T-helper 17 cell (primary cell): ENCODE data around the gene POLRMT. TPM values are rescaled to one million over a fixed set of nuclear protein-coding genes. Genes with fewer than 3 reads are reported as not detected.
"Not testable (repeated sequence)": the region's sequence is repeated elsewhere in the genome, so short reads cannot be mapped to it uniquely, and the experiment has no call there.

Experiments
- ATAC-seq: fragments of 150-1000 bp; cut with Tn5 transposase; 2 replicates; pipeline ENCODE4 v1.10.0; 2021; ENCODE audit warnings: mild to moderate bottlenecking, moderate library complexity
- DNase-seq, 3 donors: peaks; one replicate each; pipeline versions ENCODE4 v3.0.0 to v3.0.0-alpha.2; 2020 to 2021
- H3K9me3 ChIP-seq: one replicate; pipeline ENCODE4 v1.7.0; 2013; ENCODE audit warnings: low read length, mild to moderate bottlenecking; ENCODE audit not compliant: control insufficient read depth, poor library complexity, severe bottlenecking
- H3K27ac Mint-ChIP-seq: one replicate; pipeline ENCODE4 v1.8.0; 2022; ENCODE audit warnings: mild to moderate bottlenecking, moderate library complexity, mixed read lengths
- H3K27me3 Mint-ChIP-seq: one replicate; pipeline ENCODE4 v1.8.0; 2022; ENCODE audit warnings: mixed read lengths
- H3K36me3 Mint-ChIP-seq: one replicate; pipeline ENCODE4 v1.8.0; 2022; ENCODE audit warnings: low read depth, mixed read lengths
- H3K4me1 Mint-ChIP-seq: one replicate; pipeline ENCODE4 v1.8.0; 2022; ENCODE audit warnings: mild to moderate bottlenecking, mixed read lengths
- H3K4me3 Mint-ChIP-seq: one replicate; pipeline ENCODE4 v1.8.0; 2022; ENCODE audit warnings: mild to moderate bottlenecking, moderate library complexity, mixed read lengths
- total RNA-seq, 4 donors: library from RNA in 2 of 4; stranded (reverse) in 2 of 4; gene quantifications; one replicate each; pipeline ENCODE4 v1.2.3 and lab custom pipeline; 2022 to 2026

POLRMT gene
- total RNA-seq, 2 donors from 2014 or later: 61.3 to 64.7 TPM

DNA sequence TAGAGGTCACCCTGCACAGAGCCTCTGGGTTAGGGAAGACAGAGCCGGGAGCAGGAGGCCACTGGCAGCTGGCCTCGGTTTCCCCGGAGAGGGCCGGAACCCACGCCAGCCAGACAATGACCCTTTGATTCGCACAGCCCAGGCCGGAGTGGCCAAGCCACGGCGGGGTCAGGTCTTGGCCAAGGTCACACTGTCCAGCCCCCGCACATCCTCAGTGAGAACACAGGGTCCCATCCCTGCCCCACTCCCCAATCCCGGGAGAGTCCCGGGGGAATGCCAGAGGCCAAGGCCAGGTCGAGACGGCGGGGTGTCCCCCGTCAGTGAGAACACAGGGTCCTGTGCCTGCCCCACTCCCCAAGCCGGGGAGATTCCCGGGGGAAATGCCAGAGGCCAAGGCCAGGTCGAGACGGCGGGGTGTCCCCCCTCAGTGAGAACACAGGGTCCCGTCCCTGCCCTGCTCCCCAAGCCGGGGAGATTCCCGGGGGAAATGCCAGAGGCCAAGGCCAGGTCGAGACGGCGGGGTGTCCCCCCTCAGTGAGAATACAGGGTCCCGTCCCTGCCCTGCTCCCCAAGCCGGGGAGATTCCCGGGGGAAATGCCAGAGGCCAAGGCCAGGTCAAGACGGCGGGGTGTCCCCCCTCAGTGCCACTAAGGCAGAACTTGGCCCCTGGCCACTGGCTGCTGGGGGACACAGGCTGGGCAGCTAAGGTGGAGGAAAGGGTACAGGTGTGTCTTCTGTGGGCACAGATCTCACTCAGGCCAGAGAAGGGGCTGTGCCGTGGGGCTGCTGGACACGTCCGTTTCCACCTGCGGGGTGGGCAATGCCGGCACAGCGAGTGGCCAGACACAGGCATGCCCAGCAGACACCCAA, 41.2 kb upstream of the POLRMT start:
- no peaks in the 10 kb centered on the region for H3K9me3 ChIP-seq
- ATAC-seq (no peak), DNase-seq (no peak)
- Mint-ChIP-seq H3K4me3 (no peak overlapping the region), H3K4me1 (peaks cover 4% of the 10 kb centered on the region), H3K27ac (no peak overlapping the region), H3K36me3 (no peaks in the 10 kb centered on the region), H3K27me3 (peaks cover 17% of the 10 kb centered on the region)

DNA sequence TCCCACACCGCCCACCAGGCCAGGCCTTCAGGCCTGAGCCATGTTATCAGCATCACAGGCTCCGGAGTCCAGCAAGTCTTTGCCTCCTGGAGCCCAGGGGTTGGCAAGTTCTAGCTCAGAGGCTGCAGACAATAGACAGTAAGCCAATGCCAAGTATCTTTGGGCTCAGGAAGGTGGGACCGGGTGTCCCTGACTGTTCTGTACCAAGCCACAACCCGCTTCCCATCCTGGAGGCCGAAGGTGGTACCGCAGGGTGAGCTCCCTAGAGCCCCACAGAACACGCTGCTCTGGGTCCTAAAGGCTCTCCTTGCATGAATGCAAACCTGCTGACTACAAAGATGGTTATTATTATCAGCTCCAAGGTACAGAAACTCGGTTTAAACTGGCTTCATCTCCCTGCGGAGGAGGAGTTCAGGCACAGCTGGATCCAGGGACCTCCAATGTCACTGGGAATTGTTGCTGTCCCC, 37.3 kb upstream of the POLRMT start:
- Mint-ChIP-seq H3K27ac (no peak overlapping the region), H3K4me1 (peaks cover 4% of the 10 kb centered on the region), H3K36me3 (peaks cover 3% of the 10 kb centered on the region), H3K27me3 (peaks cover 17% of the 10 kb centered on the region), H3K4me3 (no peak overlapping the region)
- no peaks in the 10 kb centered on the region for H3K9me3 ChIP-seq
- ATAC-seq: peak; percentile 41
- DNase-seq: no peak

DNA sequence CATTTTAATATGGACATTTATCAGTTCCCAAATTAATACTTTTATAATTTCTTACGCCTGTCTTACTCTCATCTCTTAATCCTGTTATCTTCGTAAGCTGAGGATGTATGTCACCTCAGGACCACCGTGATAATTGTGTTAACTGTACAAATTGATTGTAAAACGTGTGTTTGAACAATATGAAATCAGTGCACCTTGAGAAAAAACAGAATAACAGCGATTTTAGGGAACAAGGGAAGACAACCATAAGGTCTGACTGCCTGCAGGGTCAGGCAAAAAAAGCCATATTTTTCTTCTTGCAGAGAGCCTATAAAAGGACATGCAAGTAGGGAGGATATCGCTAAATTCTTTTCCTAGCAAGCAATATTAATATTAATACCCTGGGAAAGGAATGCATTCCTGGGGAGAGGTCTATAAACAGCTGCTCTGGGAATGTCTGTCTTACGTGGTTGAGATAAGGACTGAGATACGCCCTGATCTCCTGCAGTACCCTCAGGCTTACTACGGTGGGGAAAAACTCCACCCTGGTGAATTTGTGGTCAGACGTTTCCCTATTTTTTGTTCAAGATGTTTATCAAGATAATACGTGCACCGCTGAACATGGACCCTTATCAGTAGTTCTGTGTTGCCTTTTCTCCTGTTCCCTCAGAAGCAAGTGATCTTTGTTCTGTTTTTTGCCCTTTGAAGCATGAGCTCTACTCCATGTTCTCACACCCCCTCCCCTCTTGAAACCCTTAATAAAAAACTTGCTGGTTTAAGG, 35.5 kb upstream of the POLRMT start:
- ATAC-seq, H3K27ac Mint-ChIP-seq, H3K9me3 ChIP-seq, H3K27me3 Mint-ChIP-seq, H3K36me3 Mint-ChIP-seq, H3K4me3 Mint-ChIP-seq, DNase-seq, H3K4me1 Mint-ChIP-seq: not testable (repeated sequence)

DNA sequence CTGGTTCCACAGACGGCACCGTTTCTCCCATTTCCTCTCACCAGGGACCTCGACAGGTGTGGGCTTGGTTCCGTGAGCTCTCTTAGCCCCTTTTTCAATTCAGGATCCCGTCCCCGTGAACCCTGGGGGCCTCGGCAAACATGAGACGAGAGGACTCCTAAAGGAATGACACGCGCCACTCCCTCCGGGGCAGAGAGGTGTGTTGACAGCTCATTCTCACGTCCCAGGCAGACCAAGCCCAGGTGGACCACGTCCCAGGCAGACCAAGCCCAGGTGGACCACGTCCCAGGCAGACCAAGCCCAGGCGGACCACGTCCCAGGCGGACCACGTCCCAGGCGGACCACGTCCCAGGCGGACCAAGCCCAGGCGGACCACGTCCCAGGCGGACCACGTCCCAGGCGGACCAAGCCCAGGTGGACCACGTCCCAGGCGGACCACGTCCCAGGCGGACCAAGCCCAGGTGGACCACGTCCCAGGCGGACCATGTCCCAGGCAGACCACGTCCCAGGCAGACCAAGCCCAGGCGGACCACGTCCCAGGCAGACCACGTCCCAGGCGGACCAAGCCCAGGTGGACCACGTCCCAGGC, 33.7 kb upstream of the POLRMT start:
- not testable (repeated sequence) for H3K4me3 Mint-ChIP-seq, H3K36me3 Mint-ChIP-seq, ATAC-seq, H3K9me3 ChIP-seq, H3K27ac Mint-ChIP-seq, H3K27me3 Mint-ChIP-seq, DNase-seq
- peaks cover 14% of the 10 kb centered on the region for H3K4me1 Mint-ChIP-seq

DNA sequence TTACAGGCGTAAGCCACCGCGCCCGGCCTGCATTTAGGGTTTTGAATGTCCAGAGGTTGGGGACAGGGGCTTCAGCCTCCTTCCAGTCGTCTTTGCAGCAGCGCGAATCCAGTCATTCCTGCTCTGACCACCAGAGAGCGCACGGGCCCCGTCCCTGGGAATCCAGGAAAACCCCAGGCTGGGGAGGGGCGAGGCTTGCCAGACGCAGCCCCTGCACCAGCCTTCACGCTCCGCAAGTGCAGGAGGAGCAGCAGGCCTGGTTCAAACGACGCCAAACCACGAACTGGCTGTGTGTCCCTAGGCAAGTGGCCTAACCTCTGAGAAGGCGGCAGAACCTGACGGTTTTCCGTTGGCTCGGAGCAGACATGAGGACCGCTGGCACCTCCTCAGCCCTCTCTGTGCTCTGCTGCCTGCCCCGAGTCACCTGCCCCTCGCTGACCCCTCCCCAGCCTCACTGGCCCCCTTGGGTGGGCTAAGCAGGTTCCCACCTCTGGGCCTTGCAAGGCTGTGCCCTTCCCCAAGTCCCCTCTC, 31.6 kb upstream of the POLRMT start:
- peak; percentile 73 to 78 (median 75) for DNase-seq

DNA sequence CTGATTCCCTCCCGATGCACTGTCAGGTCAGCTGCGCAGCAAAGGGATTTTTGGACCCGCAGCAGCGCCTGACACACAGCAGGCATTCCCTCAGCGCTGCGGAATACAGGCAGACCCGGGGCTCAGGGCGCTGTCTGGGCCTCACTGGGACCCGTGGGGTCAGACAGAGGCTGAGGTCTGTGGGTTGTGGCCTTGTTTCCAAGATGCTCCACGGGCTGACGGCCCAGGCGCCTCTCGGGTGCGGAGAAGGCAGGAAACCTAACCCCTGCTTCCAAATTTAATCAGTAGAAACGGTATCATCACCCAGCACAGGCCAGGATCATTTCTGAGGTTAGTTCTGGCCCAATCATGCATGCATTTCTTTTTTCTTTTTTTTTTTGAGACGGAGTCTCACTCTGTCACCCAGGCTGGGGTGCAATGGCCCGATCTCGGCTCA, 30.4 kb upstream of the POLRMT start:
- no peaks in the 10 kb centered on the region for H3K9me3 ChIP-seq
- H3K27me3 Mint-ChIP-seq: no peaks in the 10 kb centered on the region
- H3K27ac Mint-ChIP-seq: peak overlapping the region; percentile 83
- peaks cover 30% of the 10 kb centered on the region for H3K4me1 Mint-ChIP-seq
- H3K36me3 Mint-ChIP-seq: no peaks in the 10 kb centered on the region
- DNase-seq: no peak
- ATAC-seq: no peak
- peak overlapping the region; percentile 86 for H3K4me3 Mint-ChIP-seq

More for the DNA sequence above, 31.6 kb upstream of the POLRMT start:
- peaks cover 22% of the 10 kb centered on the region for H3K4me1 Mint-ChIP-seq
- no peak for ATAC-seq
- H3K4me3 Mint-ChIP-seq: peak overlapping the region; percentile 74
- peaks cover 3% of the 10 kb centered on the region for H3K36me3 Mint-ChIP-seq
- no peaks in the 10 kb centered on the region for H3K9me3 ChIP-seq
- H3K27me3 Mint-ChIP-seq: no peaks in the 10 kb centered on the region
- peak overlapping the region; percentile 78 for H3K27ac Mint-ChIP-seq

DNA sequence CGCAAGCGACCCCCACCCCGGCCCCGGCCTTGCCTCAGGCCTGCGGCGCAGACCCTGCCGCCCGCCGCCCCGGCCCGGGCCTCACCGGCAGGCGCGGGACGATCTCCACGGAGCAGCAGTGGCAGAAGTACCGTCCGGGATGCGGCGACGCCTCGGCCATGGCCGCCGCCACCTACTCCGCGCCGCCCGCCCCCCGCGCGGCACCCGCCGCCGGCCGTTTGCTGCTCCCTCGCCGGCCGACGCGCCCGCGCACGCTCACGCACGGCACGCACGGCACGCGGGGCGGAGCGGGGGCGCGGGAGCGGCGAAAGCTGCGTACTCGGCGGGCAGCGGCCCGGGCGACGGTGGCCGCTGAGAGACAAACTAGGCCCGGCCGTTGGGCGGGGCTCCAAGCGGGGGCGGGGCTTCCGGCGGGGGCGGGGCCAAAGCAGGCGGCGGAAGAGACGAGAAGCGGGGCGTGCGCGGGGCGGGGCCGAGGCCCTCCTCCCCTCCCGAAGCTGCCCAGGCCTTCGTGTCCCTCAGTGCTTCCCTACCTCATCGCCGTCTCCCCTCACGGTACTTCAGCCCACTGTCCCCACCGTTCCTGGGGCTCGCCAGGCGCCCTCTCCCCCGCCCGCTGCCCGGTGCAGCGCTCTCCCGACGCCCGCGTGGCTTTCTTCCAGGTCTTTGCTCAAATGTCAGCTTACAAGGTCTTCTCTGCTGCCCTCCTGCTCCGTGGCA, 29.8 kb upstream of the POLRMT start, which contains the start of gene RNF126:
Gene RNF126 (minus strand): TSS at position 253 of the 720 bp plus-strand sequence. CDS start 93 bp downstream, at position 160.
- ATAC-seq (peak; percentile 39), DNase-seq (peak; percentile 80 to 95 (median 91))
- Mint-ChIP-seq H3K36me3 (no peaks in the 10 kb centered on the region), H3K4me1 (peaks cover 34% of the 10 kb centered on the region), H3K27ac (peak within 1 kb of the TSS; percentile 100), H3K27me3 (no peaks in the 10 kb centered on the region), H3K4me3 (peak within 1 kb of the TSS; percentile 96)
- no peaks in the 10 kb centered on the region for H3K9me3 ChIP-seq

DNA sequence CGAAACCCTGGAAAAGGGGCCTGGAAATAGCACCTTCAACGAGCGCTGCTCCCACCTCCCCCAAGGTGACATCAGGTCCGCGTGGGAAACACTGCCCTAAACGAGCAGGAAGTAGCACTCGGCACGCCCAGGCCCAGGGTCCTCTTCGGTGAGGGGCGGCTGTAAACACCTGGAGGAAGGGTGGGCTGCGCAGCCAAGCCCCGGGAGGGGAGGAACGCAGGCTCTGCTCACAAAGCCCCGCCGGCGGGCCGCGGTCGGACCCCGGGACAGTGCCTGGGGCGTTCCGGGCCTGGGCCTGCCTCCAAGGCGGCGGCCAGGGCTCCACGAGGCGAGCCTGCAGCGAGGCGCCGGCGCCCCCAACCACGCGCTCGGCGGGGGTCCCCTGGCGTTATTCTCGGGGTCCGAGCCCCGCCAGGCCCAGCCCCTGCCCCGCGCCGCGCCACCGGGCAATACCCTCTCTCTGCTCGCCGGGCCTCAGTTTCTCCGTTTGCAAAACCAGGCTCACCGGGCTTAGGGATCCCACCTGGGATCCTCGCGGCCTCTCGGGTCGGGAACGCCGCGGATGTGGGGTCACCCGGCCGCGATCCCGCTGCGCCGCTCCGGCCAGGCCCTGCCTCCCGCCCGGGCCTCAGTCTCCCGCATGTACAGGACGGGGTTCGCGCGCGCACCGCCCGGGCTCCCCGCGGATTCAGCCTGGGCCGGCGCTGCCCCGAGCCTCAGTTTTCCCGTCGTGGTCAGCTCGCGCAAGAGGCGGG, 29.0 kb upstream of the POLRMT start:
- DNase-seq (peak; percentile 36 to 52 (median 51)), ATAC-seq (no peak)
- Mint-ChIP-seq H3K4me1 (peaks cover 35% of the 10 kb centered on the region), H3K27ac (peak overlapping the region; percentile 100), H3K27me3 (no peaks in the 10 kb centered on the region), H3K36me3 (no peaks in the 10 kb centered on the region), H3K4me3 (peak overlapping the region; percentile 96)
- H3K9me3 ChIP-seq: no peaks in the 10 kb centered on the region

DNA sequence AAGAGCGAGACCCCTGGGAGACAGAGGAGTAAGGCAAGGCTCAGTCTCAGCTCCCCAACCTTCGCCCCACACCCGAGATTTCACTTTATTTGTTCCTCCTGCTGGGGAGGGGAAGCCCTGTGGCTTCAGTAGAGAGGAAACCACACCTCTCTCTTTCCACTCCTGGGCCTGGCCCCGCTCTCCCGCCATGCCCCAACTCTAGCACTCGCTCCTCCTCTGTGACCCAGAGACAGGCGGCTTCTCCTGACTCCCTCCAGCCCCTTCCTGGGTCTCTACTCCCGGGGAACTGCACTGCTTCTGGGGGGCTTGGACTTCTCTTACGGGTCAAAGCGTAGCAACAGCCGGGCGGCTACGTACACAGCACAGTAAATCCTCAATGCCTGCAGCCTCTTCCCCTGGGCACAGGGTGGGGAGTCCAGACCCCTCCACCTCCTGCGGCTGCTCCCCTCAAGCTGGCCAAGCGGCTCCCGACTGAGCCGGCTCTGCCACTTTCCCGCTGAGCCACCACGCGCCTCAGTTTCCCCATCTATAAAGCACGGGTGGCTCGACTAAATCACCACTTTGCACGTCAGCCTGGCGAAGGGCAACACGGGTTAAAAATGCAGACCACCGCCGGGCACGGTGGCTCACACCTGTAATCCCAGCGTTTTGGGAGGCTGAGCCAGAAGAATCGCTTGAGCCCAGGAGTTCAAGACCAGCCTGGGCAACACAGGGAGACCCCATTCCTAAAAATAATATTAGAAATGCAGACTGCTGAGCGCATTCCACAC, 28.3 kb upstream of the POLRMT start:
- Mint-ChIP-seq H3K27ac (peak overlapping the region; percentile 100), H3K27me3 (no peaks in the 10 kb centered on the region), H3K4me1 (peaks cover 39% of the 10 kb centered on the region), H3K4me3 (peak overlapping the region; percentile 96), H3K36me3 (no peaks in the 10 kb centered on the region)
- no peaks in the 10 kb centered on the region for H3K9me3 ChIP-seq
- ATAC-seq (peak; percentile 39), DNase-seq (peak; percentile 44 to 59 (median 58))

DNA sequence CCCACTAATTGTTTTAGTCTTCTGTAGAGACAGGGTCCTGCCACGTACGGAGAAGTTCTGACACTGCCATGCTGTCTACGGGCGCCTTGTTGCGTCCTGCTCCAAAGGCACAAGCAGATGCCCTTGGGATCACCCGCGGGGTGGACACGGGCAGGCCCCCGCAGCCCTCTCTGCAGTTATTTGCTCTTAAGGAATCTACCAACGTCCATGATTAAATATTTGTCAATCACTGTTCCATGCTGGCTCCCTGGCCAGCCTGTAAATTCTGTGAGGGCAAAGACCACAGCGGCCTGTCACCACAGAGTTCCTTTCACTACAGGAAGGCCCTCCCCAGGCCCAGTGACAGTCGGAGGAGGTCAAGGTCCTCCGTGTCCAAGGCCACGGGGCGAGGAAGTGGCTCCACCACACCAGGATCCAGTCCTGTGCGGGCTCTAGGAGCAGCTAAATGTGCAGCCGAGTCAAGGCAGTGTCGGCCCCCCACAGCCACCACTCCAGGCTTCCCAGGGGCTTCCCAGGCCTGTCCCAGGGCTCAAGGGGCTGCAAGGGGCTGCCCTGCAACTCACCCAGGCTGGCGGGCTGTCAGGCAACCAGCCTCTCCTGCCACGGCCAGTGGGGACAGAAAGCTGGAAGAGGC, 27.6 kb upstream of the POLRMT start:
- peak overlapping the region; percentile 96 for H3K4me3 Mint-ChIP-seq
- no peaks in the 10 kb centered on the region for H3K27me3 Mint-ChIP-seq
- no peaks in the 10 kb centered on the region for H3K36me3 Mint-ChIP-seq
- H3K4me1 Mint-ChIP-seq: peaks cover 45% of the 10 kb centered on the region
- no peak for ATAC-seq
- no peak for DNase-seq
- H3K27ac Mint-ChIP-seq: peak overlapping the region; percentile 100
- no peaks in the 10 kb centered on the region for H3K9me3 ChIP-seq
